Kidney (tissue), 14 donors: ENCODE data around the gene DLG2. TPM values are rescaled to one million over a fixed set of nuclear protein-coding genes. Genes with fewer than 3 reads are reported as not detected.
A peak's percentile ranks its signal among the peaks of the same experiment; 100 is the strongest.

Source experiments
- DNase-seq, 5 donors: peaks; one replicate each; pipeline ENCODE4 v3.0.0-alpha.2; 2013 to 2020
- FAIRE-seq: peaks from 2 replicates; lab custom pipeline; 2012; peaks lifted over from hg19 to GRCh38; lab: Jason Lieb, UNC
- H3K27ac ChIP-seq, 2 donors: one replicate each; pipeline ENCODE4 v1.7.0; 2013; ENCODE audit warnings: low read depth in 2 of 2, low read length in 2 of 2, inconsistent platforms in 1 of 2
- H3K27me3 ChIP-seq: one replicate; pipeline ENCODE4 v1.7.1; 2013; ENCODE audit warnings: low read length, inconsistent platforms; ENCODE audit not compliant: control insufficient read depth, insufficient read depth
- H3K36me3 ChIP-seq, 3 donors: one replicate each; pipeline versions ENCODE4 v1.7.0 to v1.7.1; 2013; ENCODE audit warnings: low read length in 3 of 3, control low read depth in 1 of 3, inconsistent platforms in 1 of 3; ENCODE audit not compliant: insufficient read depth in 3 of 3, control insufficient read depth in 2 of 3
- H3K4me1 ChIP-seq, 3 donors: one replicate each; pipeline versions ENCODE4 v1.7.0 to v1.7.1; 2013; ENCODE audit warnings: low read length in 3 of 3, inconsistent platforms in 1 of 3, low read depth in 1 of 3; ENCODE audit not compliant: control insufficient read depth in 2 of 3, insufficient read depth in 2 of 3
- H3K4me3 ChIP-seq, 3 donors: one replicate each; pipeline versions ENCODE4 v1.7.0 to v1.8.1; 2013; ENCODE audit warnings: low read length in 3 of 3, control low read depth in 1 of 3, inconsistent platforms in 1 of 3
- H3K9ac ChIP-seq, 3 donors: one replicate each; pipeline versions ENCODE4 v1.7.0 to v1.7.1; 2013; ENCODE audit warnings: low read length in 3 of 3, control low read depth in 1 of 3, inconsistent platforms in 1 of 3
- H3K9me3 ChIP-seq, 3 donors: one replicate each; pipeline versions ENCODE4 v1.7.0 to v1.7.1; 2013; ENCODE audit warnings: low read length in 3 of 3, control low read depth in 1 of 3, inconsistent platforms in 1 of 3; ENCODE audit not compliant: control insufficient read depth in 2 of 3, insufficient read depth in 1 of 3
- intact Hi-C: fragments of 100-400 bp; cut with DNase I; formaldehyde crosslinking; loops from one replicate; pipeline ENCODE4 v1.11.1; 2022
- polyA plus RNA-seq: library from polyadenylated mRNA; stranded (reverse); fragments of 350-450 nt; fragmentation: Illumina TruSeq; extraction: RNeasy Lipid Tissue Mini Kit (QIAGEN cat#74804); gene quantifications from one replicate; pipeline ENCODE4 v1.2.3, GENCODE V29; 2014; ENCODE audit warnings: low read depth, low replicate concordance; ENCODE audit not compliant: insufficient read depth
- total RNA-seq: library from RNA; stranded (reverse); fragmentation: NEBNext Ultra II Directional; extraction: Animal tissue kit (Norgen Biotek cat#: 25700); gene quantifications from one replicate; pipeline ENCODE4 v1.2.1, GENCODE V29; 2021
- TF ChIP-seq, protein P1 (sequence below): IDR thresholded peaks from 3 replicates; pipeline ENCODE4 v1.5.1; 2012; ENCODE audit warnings: mild to moderate bottlenecking, moderate library complexity, borderline replicate concordance; ENCODE audit not compliant: insufficient read depth; ENCODE audit errors: extremely low read depth
- donor health status: control.
- donor health status: control.
- donor health status: control.
- donor health status: control.
- donor health status: control.
- donor health status: DM: yes; HTN: yes; CAD: no.
- donor health status: Normal renal cell carcinoma (clear cell type).

DLG2 gene
- total and polyA plus RNA-seq, 2 donors from 2014 or later: 2.9 to 7.2 TPM

DNA sequence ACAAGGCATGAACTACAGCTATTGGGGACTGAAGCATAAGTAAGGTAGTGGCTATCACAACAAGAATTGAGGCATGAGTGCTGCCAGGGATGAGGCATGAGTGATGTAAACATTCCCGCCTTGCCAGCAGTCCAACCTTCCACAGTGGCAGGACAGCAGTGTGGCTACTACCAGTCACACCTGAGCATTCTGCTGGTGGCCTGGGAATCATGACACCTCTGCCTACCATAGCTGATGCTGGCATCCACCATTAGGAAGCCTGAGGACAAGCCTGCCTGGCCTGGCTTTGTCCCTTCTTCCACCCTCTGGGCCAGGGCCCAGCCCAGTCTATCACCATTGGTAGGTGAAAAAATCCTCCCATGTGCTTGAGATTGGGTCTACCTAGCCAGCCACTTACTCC is 1628.2 kb downstream of the DLG2 start:
- DNase-seq (peak in 1 of 5 donors; percentile 18), FAIRE-seq (no peak)
- TF ChIP-seq, protein P1, sequence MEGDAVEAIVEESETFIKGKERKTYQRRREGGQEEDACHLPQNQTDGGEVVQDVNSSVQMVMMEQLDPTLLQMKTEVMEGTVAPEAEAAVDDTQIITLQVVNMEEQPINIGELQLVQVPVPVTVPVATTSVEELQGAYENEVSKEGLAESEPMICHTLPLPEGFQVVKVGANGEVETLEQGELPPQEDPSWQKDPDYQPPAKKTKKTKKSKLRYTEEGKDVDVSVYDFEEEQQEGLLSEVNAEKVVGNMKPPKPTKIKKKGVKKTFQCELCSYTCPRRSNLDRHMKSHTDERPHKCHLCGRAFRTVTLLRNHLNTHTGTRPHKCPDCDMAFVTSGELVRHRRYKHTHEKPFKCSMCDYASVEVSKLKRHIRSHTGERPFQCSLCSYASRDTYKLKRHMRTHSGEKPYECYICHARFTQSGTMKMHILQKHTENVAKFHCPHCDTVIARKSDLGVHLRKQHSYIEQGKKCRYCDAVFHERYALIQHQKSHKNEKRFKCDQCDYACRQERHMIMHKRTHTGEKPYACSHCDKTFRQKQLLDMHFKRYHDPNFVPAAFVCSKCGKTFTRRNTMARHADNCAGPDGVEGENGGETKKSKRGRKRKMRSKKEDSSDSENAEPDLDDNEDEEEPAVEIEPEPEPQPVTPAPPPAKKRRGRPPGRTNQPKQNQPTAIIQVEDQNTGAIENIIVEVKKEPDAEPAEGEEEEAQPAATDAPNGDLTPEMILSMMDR: no peak
- Histone ChIP-seq H3K27me3 (no peaks in the 10 kb centered on the region), H3K9me3 (peaks cover 0 to 19% (median 3%) of the 10 kb centered on the region in 3 donors), H3K36me3 (no peaks in the 10 kb centered on the region), H3K4me1 (no peaks in the 10 kb centered on the region), H3K4me3 (no peak overlapping the region), H3K27ac (no peak overlapping the region), H3K9ac (no peak overlapping the region)
- intact Hi-C loops: no loop called here

- FAIRE-seq: no peak
Measured at GRCh38 chr11:83990160-83990733, 1636.9 kb downstream of the DLG2 start.

GRCh38 chr11:83982825-83983224 is 1644.3 kb downstream of the DLG2 start:
- no peak for DNase-seq
- intact Hi-C loops: no loop called here
- Histone ChIP-seq H3K27me3 (no peaks in the 10 kb centered on the region), H3K27ac (no peak overlapping the region), H3K4me3 (no peak overlapping the region), H3K9me3 (no peaks in the 10 kb centered on the region), H3K36me3 (no peaks in the 10 kb centered on the region), H3K4me1 (no peaks in the 10 kb centered on the region), H3K9ac (no peak overlapping the region)
- TF ChIP-seq, protein P1: no peak
- no peak for FAIRE-seq

More at GRCh38 chr11:83990160-83990733, 1636.9 kb downstream of the DLG2 start:
- H3K4me3 ChIP-seq: no peak overlapping the region
- peak in 2 of 5 donors; percentile 5 to 31 for DNase-seq
- intact Hi-C loops: no loop called here
- no peaks in the 10 kb centered on the region for H3K36me3 ChIP-seq
- H3K4me1 ChIP-seq: no peaks in the 10 kb centered on the region
- no peaks in the 10 kb centered on the region for H3K9me3 ChIP-seq
- H3K27ac ChIP-seq: no peak overlapping the region
- TF ChIP-seq, protein P1: no peak
- no peak overlapping the region for H3K9ac ChIP-seq
- no peaks in the 10 kb centered on the region for H3K27me3 ChIP-seq

DNA sequence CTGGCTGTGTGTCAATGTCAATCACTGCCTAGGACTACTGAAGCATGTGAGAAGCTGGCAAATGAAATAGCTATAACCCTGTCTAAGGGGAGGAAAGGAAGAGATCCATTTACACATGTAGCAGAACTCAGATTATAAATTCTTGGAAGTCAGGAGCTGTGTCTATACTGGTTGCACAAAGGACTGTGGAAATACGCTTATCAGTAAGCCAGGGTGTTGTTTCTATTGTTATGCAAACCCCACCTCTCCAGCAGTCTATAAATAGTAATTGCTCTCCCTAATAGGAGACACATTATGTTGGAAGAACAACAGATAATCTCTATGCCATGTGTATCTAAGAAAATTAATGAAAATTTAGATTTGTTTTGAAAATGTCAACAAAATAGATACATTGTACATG is 1647.6 kb downstream of the DLG2 start:
- intact Hi-C loops: no loop called here
- no peaks in the 10 kb centered on the region for H3K36me3 ChIP-seq
- FAIRE-seq (no peak), DNase-seq (peak in 2 of 5 donors; percentile 19 to 20)
- H3K9ac ChIP-seq: no peak overlapping the region
- H3K9me3 ChIP-seq: no peaks in the 10 kb centered on the region
- H3K4me1 ChIP-seq: no peaks in the 10 kb centered on the region
- no peak overlapping the region for H3K27ac ChIP-seq
- no peak overlapping the region for H3K4me3 ChIP-seq
- TF ChIP-seq, protein P1: no peak
- no peaks in the 10 kb centered on the region for H3K27me3 ChIP-seq
